Measurements from ENCODE around the gene ZBTB26.

- TF ChIP-seq CTCF (IDR thresholded peaks at IDR 0.05) (no peak), POLR2A (IDR thresholded peaks at IDR 0.05) (no peak)
Observed at GRCh38 chr9:122883125-122883524, 48.2 kb downstream of the ZBTB26 start.

All from suprapubic skin (tissue), 3 donors.